ENCODE results near the gene GZMM.

GZMM gene

GRCh38 chr19:595326-596262 lies 51.7 kb downstream of the GZMM start:
- H3K27ac Mint-ChIP-seq = no peak overlapping the region
- no peak for DNase-seq
- TF ChIP-seq CTCF (IDR thresholded peaks at IDR 0.05) = no peak
- H3K4me1 Mint-ChIP-seq = no peaks in the 10 kb centered on the region
- peaks cover 58% of the 10 kb centered on the region for H3K27me3 Mint-ChIP-seq (ENCODE audit: low read depth, poor library complexity)
- H3K36me3 Mint-ChIP-seq (ENCODE audit: low read depth) = no peaks in the 10 kb centered on the region
- no peak overlapping the region for H3K4me3 Mint-ChIP-seq
- peaks cover 5% of the 10 kb centered on the region for H3K9me3 Mint-ChIP-seq

- peaks cover 12% of the 10 kb centered on the region for H3K9me3 Mint-ChIP-seq
- no peak for DNase-seq
- H3K27ac Mint-ChIP-seq = no peak overlapping the region
- H3K4me1 Mint-ChIP-seq = no peaks in the 10 kb centered on the region
- H3K27me3 Mint-ChIP-seq (ENCODE audit: low read depth, poor library complexity) = peaks cover 55% of the 10 kb centered on the region
- H3K4me3 Mint-ChIP-seq = no peak overlapping the region
- TF ChIP-seq CTCF (IDR thresholded peaks at IDR 0.05) = no peak
- H3K36me3 Mint-ChIP-seq (ENCODE audit: low read depth) = no peaks in the 10 kb centered on the region
Measured at GRCh38 chr19:596263-596655, 52.4 kb downstream of the GZMM start.

GRCh38 chr19:597406-598315 lies 53.8 kb downstream of the GZMM start:
- Mint-ChIP-seq H3K36me3 (ENCODE audit: low read depth) (no peaks in the 10 kb centered on the region), H3K27ac (no peak overlapping the region), H3K4me1 (no peaks in the 10 kb centered on the region), H3K27me3 (ENCODE audit: low read depth, poor library complexity) (peaks cover 47% of the 10 kb centered on the region), H3K4me3 (no peak overlapping the region), H3K9me3 (peaks cover 22% of the 10 kb centered on the region)
- TF ChIP-seq CTCF (IDR thresholded peaks at IDR 0.05) = no peak
- DNase-seq = no peak

Measured in nephron progenitor cell (in vitro differentiated cells).